ENCODE data around the gene PDZD11. TPM values are rescaled to one million over a fixed set of nuclear protein-coding genes. Genes with fewer than 3 reads are reported as not detected.
"Not testable (repeated sequence)": the region's sequence is repeated elsewhere in the genome, so short reads cannot be mapped to it uniquely, and the experiment has no call there.

Gene PDZD11, protein sequence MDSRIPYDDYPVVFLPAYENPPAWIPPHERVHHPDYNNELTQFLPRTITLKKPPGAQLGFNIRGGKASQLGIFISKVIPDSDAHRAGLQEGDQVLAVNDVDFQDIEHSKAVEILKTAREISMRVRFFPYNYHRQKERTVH
- 59.2 and 68.4 TPM in 2 replicates for total RNA-seq (2014; rRNA removed; shearing (Covaris generic))
- polyA plus RNA-seq (2015; cell fraction: cytosol; rRNA removed) = 64.8 and 67.6 TPM in 2 replicates
- polyA plus RNA-seq (2015; cell fraction: nucleus; rRNA removed) = 49.6 and 53.7 TPM in 2 replicates

GRCh38 chrX:70289793-70290770 lies at the start of gene PDZD11, which contains the start of gene KIF4A:
Gene PDZD11, minus strand, starts transcription at chrX:70289927. Its CDS starts 586 bp downstream, at chrX:70289341.
Gene KIF4A, plus strand, starts transcription at chrX:70290104. Its CDS starts 355 bp downstream, at chrX:70290459.
- peak; percentile 86 for DNase-seq (ENCODE audit: low read depth)

GRCh38 chrX:70338290-70338689 lies 48.6 kb upstream of the PDZD11 start:
- no peak for DNase-seq (ENCODE audit: low read depth)

DNA sequence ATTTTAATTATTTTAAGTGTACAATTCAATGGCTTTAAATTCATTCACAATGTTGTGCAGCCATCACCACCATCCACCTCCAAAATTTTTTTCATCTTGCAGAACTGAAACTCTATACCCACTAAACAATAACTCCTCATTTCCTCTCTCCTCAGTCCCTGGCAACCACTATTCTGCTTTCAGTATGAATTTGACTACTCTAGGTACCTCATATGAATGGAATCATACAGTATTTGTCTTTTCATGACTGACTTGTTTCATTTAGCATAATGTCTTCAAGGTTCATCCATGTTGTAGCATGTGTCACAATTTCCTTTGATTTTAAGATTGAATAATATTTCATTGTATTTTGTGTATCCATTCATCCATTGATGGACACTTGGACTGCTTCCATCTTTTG lies 47.0 kb upstream of the PDZD11 start:
- DNase-seq (ENCODE audit: low read depth) = no peak

DNA sequence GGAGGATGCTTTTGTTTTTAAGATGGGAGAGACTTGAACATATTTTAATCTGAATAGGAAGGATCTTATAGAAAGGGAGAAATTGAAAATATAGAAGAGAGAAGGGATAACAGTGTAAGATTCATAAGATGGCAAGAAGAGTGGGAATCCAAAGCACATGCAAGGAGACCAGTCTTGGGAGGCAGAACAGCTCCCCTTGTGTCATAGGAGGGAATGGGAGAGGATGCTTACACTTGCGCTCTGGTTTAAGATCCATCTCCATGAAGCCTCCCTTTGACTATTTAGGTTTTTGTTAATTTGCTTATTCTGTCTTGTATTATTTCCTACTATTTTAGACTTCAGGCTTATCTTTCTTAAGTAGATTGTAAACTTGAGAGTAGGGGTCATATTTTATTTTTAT lies 42.9 kb upstream of the PDZD11 start:
- peak; percentile 1 for DNase-seq (ENCODE audit: low read depth)

DNA sequence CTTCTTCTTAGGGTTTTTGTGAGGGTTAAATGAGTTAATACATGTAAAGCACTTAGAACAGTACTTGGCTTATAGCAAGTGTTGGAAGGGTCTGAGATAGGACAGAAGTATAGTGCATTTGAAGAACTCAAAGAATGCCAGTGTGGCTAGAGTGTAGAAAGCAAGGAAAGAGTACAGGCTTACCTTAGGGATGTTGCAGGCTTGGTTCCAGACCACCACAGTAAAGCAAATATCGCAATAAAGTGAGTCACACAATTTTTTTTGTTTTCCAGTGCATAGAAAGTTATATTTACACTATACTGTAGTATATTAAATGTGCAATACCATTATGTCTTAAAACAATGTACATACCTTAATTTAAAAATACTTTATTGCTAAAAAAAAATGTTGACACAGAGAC lies 41.4 kb upstream of the PDZD11 start:
- DNase-seq (ENCODE audit: low read depth) = no peak

- DNase-seq (ENCODE audit: low read depth) = no peak
Observed at GRCh38 chrX:70324326-70324725, 34.6 kb upstream of the PDZD11 start.

- DNase-seq (ENCODE audit: low read depth) = not testable (repeated sequence)
Observed at GRCh38 chrX:70323628-70324027, 33.9 kb upstream of the PDZD11 start.

- no peak for DNase-seq (ENCODE audit: low read depth)
Observed at GRCh38 chrX:70322784-70323183, 33.1 kb upstream of the PDZD11 start.

GRCh38 chrX:70313503-70313902 lies 23.8 kb upstream of the PDZD11 start:
- DNase-seq (ENCODE audit: low read depth) = peak; percentile 78

DNA sequence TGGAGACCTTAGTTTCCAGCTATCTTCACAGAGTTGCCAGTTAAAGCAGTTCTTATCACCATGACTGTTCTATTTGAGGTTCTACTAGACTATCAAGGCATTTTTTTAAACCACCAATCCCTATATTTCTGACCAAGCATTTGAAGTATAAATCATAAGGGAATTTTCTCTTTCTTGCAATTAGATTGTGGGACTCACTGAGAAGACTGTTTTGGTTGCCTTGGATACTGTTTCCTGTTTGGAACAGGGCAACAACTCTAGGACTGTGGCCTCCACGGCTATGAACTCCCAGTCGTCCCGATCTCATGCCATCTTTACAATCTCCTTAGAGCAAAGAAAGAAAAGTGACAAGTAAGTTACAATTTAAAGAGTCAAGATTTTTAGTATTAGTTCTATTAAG lies 12.0 kb upstream of the PDZD11 start:
- peak; percentile 14 for DNase-seq (ENCODE audit: low read depth)

GRCh38 chrX:70293621-70294020 lies 3.9 kb upstream of the PDZD11 start:
- DNase-seq (ENCODE audit: low read depth) = peak; percentile 10

GRCh38 chrX:70292788-70293187 lies 3.1 kb upstream of the PDZD11 start:
- DNase-seq (ENCODE audit: low read depth) = no peak

- DNase-seq (ENCODE audit: low read depth) = peak; percentile 7
Observed at GRCh38 chrX:70289168-70289792, 447 bp downstream of the PDZD11 start.

- DNase-seq (ENCODE audit: low read depth) = no peak
Observed at GRCh38 chrX:70281951-70282350, 7.8 kb downstream of the PDZD11 start, which contains the start of gene RAB41. Gene RAB41, plus strand, starts transcription at chrX:70282172. Its CDS starts 46 bp downstream, at chrX:70282218.

GRCh38 chrX:70280573-70280972 lies 9.2 kb downstream of the PDZD11 start:
- no peak for DNase-seq (ENCODE audit: low read depth)

GRCh38 chrX:70279081-70279480 lies 10.6 kb downstream of the PDZD11 start:
- DNase-seq (ENCODE audit: low read depth) = no peak

DNA sequence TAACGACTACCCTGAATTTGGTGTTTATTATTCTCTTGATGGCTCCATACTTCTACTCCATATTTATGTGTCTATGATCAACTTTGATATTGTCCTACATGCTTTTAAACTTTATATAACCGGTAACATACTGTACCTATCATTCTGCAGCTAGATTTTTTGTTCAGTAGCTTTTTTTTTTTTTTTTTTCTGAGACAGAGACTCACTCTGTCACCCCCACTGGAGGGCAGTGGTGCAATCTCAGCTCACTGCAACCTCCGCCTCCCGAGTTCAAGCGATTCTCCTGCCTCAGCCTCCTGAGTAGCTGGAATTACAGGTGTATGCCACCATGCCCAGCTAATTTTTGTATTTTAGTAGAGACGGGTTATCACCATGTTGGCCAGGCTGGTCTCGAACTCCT lies 15.7 kb downstream of the PDZD11 start:
- not testable (repeated sequence) for DNase-seq (ENCODE audit: low read depth)

GRCh38 chrX:70268034-70268433 lies 21.7 kb downstream of the PDZD11 start, which contains the start of gene ARR3:
Gene ARR3, plus strand, starts transcription at chrX:70268334. Its CDS starts 1,052 bp downstream, at chrX:70269386.
- no peak for DNase-seq (ENCODE audit: low read depth)

DNA sequence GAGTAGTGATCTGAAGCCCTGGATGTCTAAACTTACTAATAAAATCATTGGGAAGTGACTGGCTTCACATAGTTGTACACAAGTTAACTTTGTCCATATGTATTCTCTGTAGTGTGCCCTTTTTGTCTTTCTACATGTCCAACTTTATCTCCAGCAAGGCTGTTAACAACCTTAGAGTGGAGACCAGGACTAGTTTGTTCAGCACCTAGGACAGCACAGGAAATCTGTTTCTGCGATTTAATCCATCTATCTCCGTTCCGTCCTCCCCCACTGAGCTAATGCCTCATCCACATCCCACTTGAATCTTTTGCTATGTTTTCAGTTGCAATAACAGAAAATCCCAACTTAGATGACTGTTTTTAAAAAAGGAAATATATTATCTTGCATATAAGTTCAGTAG lies 24.9 kb downstream of the PDZD11 start:
- no peak for DNase-seq (ENCODE audit: low read depth)

DNA sequence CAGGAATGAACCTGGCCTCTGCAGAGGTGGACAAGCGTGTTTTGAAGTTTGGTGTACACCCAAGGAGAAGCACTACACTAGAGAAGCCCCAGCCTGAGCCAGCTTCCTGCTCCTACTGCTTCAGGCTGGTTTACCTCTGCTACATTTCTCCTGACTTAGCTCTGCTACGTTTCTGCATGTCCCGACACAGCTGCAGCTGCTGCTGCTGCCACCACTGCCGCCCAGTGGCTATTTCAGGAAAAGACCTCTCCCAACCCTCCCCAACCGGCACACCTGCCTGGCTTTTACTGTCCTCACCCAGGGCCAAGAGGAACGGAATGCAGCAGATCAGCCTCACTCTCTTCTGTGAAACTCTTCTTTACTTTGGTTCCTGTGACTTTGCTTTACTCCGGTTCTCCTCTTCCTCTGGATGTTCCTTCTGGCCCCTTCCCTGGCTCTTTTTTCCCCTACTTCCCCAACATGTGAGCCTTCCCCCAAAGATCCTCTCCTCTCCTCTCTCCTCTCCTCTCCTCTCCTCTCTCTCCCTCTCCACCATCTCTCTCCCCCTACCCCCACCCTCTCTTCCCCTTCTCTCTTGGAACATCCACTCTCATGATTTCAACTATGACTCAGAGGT lies 26.7 kb downstream of the PDZD11 start:
- peak; percentile 62 for DNase-seq (ENCODE audit: low read depth)

GRCh38 chrX:70260104-70260503 lies 29.6 kb downstream of the PDZD11 start, which contains the start of gene P2RY4:
Gene P2RY4, minus strand, starts transcription at chrX:70260204. Its CDS starts 580 bp downstream, at chrX:70259624.
- no peak for DNase-seq (ENCODE audit: low read depth)
